Measurements from ENCODE around the gene RNH1. TPM values are rescaled to one million over a fixed set of nuclear protein-coding genes. Genes with fewer than 3 reads are reported as not detected.

Gene RNH1
- total and polyA plus RNA-seq, 10 of the 15 experiments (the other 5 are each of a cell fraction or from before 2014, with no cell fraction given): 2.3 to 162 (median 72.1) TPM

DNA sequence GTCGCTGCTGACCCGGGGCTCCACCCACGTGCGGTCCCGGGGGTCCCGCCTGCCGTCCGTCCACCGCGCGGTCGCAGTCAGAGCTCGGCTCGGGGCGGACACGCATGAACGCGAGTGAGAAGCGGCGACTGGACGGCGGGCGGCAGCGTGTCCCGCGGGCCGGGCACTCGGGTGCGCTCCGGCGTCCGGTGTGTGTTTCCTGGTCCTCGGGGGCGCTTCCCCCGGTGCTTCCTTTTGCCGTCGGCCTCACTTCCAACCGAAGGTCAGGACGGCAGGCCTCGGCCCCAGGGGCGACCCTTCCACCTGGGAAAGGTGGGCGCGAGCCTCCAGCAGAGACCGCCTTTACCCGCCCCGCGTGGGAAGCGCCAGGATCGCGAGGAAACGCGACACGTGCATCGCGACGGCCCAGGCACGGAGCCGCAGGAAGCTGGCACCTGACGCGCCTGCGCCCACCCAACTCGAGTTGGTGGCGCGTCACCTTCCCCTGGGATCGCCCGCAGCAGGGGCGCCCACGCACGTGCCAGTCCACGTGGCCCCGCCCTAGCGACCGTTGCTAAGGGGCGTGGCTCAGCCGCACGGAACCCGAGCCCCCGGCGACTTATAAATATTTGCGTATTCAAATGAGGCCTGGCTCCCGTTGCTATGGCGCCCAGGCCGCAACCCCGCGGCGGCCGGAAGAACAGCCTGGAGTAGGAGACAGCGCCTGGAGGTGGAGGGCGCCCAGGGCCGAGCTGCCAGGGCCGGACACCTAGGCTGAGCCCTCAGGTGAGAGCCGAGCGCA is 30.0 kb upstream of the RNH1 start, which contains the start of gene LRRC56 (continued):
- TF ChIP-seq ZBTB33 (IDR thresholded peaks at IDR 0.05) (no peak), BCL11A (IDR thresholded peaks at IDR 0.05; ENCODE audit: low read depth, low read length) (0 out of 2 replicates have a peak, but pooled peaks have one; percentile 25), KAT2A (conservative IDR thresholded peaks at IDR 0.05; ENCODE audit: control insufficient read depth, low read depth, low read length) (no peak), SREBF1 (IDR thresholded peaks at IDR 0.05; ENCODE audit: low read length) (no peak), MEF2B (IDR thresholded peaks at IDR 0.05; ENCODE audit: partially characterized antibody, poor library complexity, severe bottlenecking) (peak; percentile 98), STAT1 (conservative IDR thresholded peaks at IDR 0.05) (0 out of 2 replicates have a peak, but pooled peaks have one; percentile 56), USF2 (IDR thresholded peaks at IDR 0.05; ENCODE audit: borderline replicate concordance, low read depth, low read length) (peak; percentile 72), MAX (IDR thresholded peaks at IDR 0.05; ENCODE audit: low read depth, low read length) (peak; percentile 93), RELB (IDR thresholded peaks at IDR 0.05; ENCODE audit: low read depth) (no peak), YY1 (IDR thresholded peaks at IDR 0.05; ENCODE audit: low read depth, low read length) (0 out of 2 replicates have a peak, but pooled peaks have one; percentile 43), RELA (IDR thresholded peaks at IDR 0.05; ENCODE audit: borderline replicate concordance, partially characterized antibody) (peak; percentile 78), ZSCAN29 (IDR thresholded peaks at IDR 0.05) (no peak), ZZZ3 (IDR thresholded peaks at IDR 0.05; ENCODE audit: control insufficient read depth, insufficient read length, low read depth) (no peak), SMARCA5 (IDR thresholded peaks at IDR 0.05) (peak; percentile 46), GABPA (IDR thresholded peaks at IDR 0.05; ENCODE audit: low read depth) (no peak), ZNF217 (IDR thresholded peaks at IDR 0.05) (0 out of 2 replicates have a peak, but pooled peaks have one; percentile 40), BACH1 (IDR thresholded peaks at IDR 0.05; ENCODE audit: borderline replicate concordance) (peak; percentile 99), ZBTB40 (IDR thresholded peaks at IDR 0.05; ENCODE audit: borderline replicate concordance) (peak; percentile 72), TARDBP (IDR thresholded peaks at IDR 0.05; ENCODE audit: borderline replicate concordance) (0 out of 2 replicates have a peak, but pooled peaks have one; percentile 67), POU2F2 (IDR thresholded peaks at IDR 0.05; ENCODE audit: borderline replicate concordance, low read depth, low read length) (peak; percentile 97), RB1 (IDR thresholded peaks at IDR 0.05; ENCODE audit: borderline replicate concordance) (peak; percentile 74; the same call in 1 of the 2 replicates), RCOR1 (conservative IDR thresholded peaks at IDR 0.05; ENCODE audit: low read depth, low read length) (0 out of 2 replicates have a peak, but pooled peaks have one; percentile 35)
